ENCODE measurements around the gene KBTBD12.

Gene KBTBD12, protein sequence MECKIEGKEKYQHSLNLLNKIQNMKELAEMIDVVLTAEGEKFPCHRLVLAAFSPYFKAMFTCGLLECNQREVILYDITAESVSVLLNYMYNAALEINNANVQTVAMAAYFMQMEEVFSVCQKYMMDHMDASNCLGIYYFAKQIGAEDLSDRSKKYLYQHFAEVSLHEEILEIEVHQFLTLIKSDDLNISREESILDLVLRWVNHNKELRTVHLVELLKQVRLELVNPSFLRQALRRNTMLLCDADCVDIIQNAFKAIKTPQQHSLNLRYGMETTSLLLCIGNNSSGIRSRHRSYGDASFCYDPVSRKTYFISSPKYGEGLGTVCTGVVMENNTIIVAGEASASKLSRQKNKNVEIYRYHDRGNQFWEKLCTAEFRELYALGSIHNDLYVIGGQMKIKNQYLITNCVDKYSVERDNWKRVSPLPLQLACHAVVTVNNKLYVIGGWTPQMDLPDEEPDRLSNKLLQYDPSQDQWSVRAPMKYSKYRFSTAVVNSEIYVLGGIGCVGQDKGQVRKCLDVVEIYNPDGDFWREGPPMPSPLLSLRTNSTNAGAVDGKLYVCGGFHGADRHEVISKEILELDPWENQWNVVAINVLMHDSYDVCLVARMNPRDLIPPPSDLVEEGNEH

DNA sequence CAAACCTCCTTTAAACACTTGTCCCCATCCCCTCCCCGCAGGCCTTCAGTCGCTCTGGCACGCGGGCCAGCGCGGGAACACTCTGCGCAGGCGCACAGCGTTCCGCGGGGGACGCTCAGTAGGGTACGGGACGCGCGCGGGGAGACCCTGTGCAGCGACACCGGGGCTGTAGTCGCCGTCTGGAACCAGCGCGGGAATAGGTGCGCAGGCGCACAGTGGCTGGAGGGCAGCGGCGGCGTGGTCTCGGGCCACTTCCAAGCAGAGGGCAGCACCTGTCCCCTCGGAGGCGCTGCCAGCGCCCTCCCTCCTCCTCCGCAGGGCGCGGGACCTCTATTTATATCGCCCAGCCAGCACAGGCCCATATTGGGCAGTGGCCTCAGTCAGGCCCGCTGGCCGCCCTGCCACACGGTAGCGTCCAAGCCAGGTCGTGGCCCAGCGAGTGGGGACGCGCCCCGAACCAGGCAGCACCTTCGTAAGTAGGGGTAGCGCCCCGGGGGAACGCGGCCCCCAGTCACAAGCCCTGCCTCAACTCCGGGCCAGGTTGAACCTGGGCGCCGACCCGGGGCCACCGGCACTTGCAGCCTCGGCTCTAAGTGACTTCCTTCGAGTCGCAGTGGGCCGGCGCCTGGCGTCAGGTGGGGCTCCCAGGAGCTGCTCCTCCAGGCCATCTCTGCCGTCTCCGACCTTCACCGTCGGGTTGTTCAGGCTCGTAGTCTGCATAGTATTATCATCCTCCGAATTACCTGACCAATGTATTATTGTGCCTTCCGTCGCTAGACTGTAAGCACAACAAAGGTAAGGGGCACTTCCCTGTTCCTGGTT is at the start of gene KBTBD12:
TSS of gene KBTBD12 (plus strand) at position 118 of the 822 bp plus-strand sequence. CDS start 7,830 bp downstream, outside the sequence.
- H3K79me2 ChIP-seq (ENCODE audit: insufficient read depth, low read length): no peaks in the 10 kb centered on the region
- TF ChIP-seq, protein P1, sequence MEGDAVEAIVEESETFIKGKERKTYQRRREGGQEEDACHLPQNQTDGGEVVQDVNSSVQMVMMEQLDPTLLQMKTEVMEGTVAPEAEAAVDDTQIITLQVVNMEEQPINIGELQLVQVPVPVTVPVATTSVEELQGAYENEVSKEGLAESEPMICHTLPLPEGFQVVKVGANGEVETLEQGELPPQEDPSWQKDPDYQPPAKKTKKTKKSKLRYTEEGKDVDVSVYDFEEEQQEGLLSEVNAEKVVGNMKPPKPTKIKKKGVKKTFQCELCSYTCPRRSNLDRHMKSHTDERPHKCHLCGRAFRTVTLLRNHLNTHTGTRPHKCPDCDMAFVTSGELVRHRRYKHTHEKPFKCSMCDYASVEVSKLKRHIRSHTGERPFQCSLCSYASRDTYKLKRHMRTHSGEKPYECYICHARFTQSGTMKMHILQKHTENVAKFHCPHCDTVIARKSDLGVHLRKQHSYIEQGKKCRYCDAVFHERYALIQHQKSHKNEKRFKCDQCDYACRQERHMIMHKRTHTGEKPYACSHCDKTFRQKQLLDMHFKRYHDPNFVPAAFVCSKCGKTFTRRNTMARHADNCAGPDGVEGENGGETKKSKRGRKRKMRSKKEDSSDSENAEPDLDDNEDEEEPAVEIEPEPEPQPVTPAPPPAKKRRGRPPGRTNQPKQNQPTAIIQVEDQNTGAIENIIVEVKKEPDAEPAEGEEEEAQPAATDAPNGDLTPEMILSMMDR (IDR thresholded peaks at IDR 0.05; ENCODE audit: insufficient read depth, low read length, poor library complexity, severe bottlenecking): no peak
- no peak for TF ChIP-seq EZH2phosphoT487 (conservative IDR thresholded peaks at IDR 0.05; ENCODE audit: low read length)
- H3K36me3 ChIP-seq (ENCODE audit: low read length): no peaks in the 10 kb centered on the region
- no peak within 1 kb of the TSS for H3K27ac ChIP-seq (ENCODE audit: low read depth, low read length)
- H3F3A ChIP-seq (ENCODE audit: insufficient read depth): no peaks in the 10 kb centered on the region
- H3K9me2 ChIP-seq (replicated peaks; ENCODE audit: insufficient read depth, low read length): no peaks in the 10 kb centered on the region
- no peak within 1 kb of the TSS for H3K9ac ChIP-seq (ENCODE audit: low read length)
- no peak within 1 kb of the TSS for H3K4me3 ChIP-seq (ENCODE audit: insufficient read depth, low read length, poor library complexity, severe bottlenecking)
- no peaks in the 10 kb centered on the region for H3K27me3 ChIP-seq (ENCODE audit: low read length)
- H4K20me1 ChIP-seq (ENCODE audit: low read depth, low read length): no peaks in the 10 kb centered on the region
- H2AFZ ChIP-seq (ENCODE audit: low read depth, low read length, severe bottlenecking): no peak within 1 kb of the TSS
- H3K9me3 ChIP-seq (ENCODE audit: insufficient read depth, low read length): no peaks in the 10 kb centered on the region
- no peak within 1 kb of the TSS for H3K4me2 ChIP-seq (ENCODE audit: low read depth, low read length, poor library complexity, severe bottlenecking)

DNA sequence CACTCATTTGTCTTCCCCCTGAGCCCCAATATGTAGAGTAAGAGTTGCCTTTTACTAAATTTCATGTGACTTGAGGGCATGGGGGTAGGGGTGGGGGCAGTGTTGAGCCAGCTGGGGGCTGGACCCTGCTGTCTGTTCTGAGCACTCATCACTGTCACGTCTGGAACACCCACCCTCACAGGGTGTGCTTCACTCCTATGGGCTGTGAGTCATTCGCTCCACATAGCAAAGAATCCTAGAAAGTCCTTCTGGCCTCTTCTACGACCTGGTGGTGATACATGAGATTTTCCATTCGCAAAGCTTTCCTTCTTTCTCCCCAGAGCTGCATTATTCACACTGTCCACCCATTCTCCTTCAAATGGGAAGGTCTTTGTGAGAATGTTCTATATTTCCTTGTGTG is 49.1 kb upstream of the KBTBD12 start:
- H3K79me2 ChIP-seq (ENCODE audit: insufficient read depth, low read length): no peaks in the 10 kb centered on the region
- no peak overlapping the region for H3K4me2 ChIP-seq (ENCODE audit: low read depth, low read length, poor library complexity, severe bottlenecking)
- no peaks in the 10 kb centered on the region for H3K9me3 ChIP-seq (ENCODE audit: insufficient read depth, low read length)
- H2AFZ ChIP-seq (ENCODE audit: low read depth, low read length, severe bottlenecking): no peak overlapping the region
- no peaks in the 10 kb centered on the region for H3K9me2 ChIP-seq (replicated peaks; ENCODE audit: insufficient read depth, low read length)
- H3K27ac ChIP-seq (ENCODE audit: low read depth, low read length): no peak overlapping the region
- no peaks in the 10 kb centered on the region for H4K20me1 ChIP-seq (ENCODE audit: low read depth, low read length)
- no peak overlapping the region for H3K9ac ChIP-seq (ENCODE audit: low read length)
- H3K36me3 ChIP-seq (ENCODE audit: low read length): no peaks in the 10 kb centered on the region
- TF ChIP-seq, protein P1 (IDR thresholded peaks at IDR 0.05; ENCODE audit: insufficient read depth, low read length, poor library complexity, severe bottlenecking): no peak
- no peak for TF ChIP-seq EZH2phosphoT487 (conservative IDR thresholded peaks at IDR 0.05; ENCODE audit: low read length)
- no peak overlapping the region for H3K4me3 ChIP-seq (ENCODE audit: insufficient read depth, low read length, poor library complexity, severe bottlenecking)
- H3K27me3 ChIP-seq (ENCODE audit: low read length): no peaks in the 10 kb centered on the region
- no peaks in the 10 kb centered on the region for H3F3A ChIP-seq (ENCODE audit: insufficient read depth)

DNA sequence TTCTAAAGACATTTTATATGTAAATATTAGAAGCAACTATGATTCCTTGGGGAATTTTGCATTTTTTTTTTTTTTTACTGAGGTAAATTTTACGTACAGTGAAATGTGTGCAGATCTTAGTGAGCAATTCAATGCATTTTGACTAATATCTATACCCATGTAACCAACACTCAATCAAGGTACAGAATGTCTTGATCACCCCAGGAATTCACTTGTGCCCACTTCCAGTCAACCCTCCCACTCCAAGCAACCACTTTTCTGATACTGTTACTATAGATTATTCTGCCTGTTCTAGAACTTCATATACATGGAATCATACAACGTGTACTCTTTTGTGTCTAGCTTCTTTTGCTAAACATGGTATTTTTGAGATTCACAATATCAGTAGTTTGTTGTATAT is 47.6 kb upstream of the KBTBD12 start:
- Histone ChIP-seq H3K4me2 (ENCODE audit: low read depth, low read length, poor library complexity, severe bottlenecking) (no peak overlapping the region), H2AFZ (ENCODE audit: low read depth, low read length, severe bottlenecking) (no peak overlapping the region), H3K4me3 (ENCODE audit: insufficient read depth, low read length, poor library complexity, severe bottlenecking) (no peak overlapping the region), H3K27ac (ENCODE audit: low read depth, low read length) (no peak overlapping the region), H3K9ac (ENCODE audit: low read length) (no peak overlapping the region), H3K9me3 (ENCODE audit: insufficient read depth, low read length) (no peaks in the 10 kb centered on the region), H3K9me2 (replicated peaks; ENCODE audit: insufficient read depth, low read length) (no peaks in the 10 kb centered on the region), H3K79me2 (ENCODE audit: insufficient read depth, low read length) (no peaks in the 10 kb centered on the region), H3K36me3 (ENCODE audit: low read length) (no peaks in the 10 kb centered on the region), H4K20me1 (ENCODE audit: low read depth, low read length) (no peaks in the 10 kb centered on the region), H3K27me3 (ENCODE audit: low read length) (no peaks in the 10 kb centered on the region), H3F3A (ENCODE audit: insufficient read depth) (no peaks in the 10 kb centered on the region)
- TF ChIP-seq, protein P1 (IDR thresholded peaks at IDR 0.05; ENCODE audit: insufficient read depth, low read length, poor library complexity, severe bottlenecking): no peak
- TF ChIP-seq EZH2phosphoT487 (conservative IDR thresholded peaks at IDR 0.05; ENCODE audit: low read length): no peak
